ENCODE results near the gene SH3D19.

- TF ChIP-seq CTCF (IDR thresholded peaks at IDR 0.05 in 4 of 5, conservative IDR thresholded peaks at IDR 0.05 in 1 of 5), result no peak
- TF ChIP-seq POLR2A (IDR thresholded peaks at IDR 0.05), result no peak
Observed at GRCh38 chr4:151238477-151238876, 86.9 kb downstream of the SH3D19 start.
